Glomerular visceral epithelial cell (primary cell): ENCODE data around the gene ANKRD60.

Experiments
- DNase-seq: peaks from one replicate; pipeline ENCODE4 v3.0.0-alpha.2; 2016; ENCODE audit errors: extremely low spot score

The ANKRD60 gene

GRCh38 chr20:58244517-58245030, 16.1 kb upstream of the ANKRD60 start:
- no peak for DNase-seq

DNA sequence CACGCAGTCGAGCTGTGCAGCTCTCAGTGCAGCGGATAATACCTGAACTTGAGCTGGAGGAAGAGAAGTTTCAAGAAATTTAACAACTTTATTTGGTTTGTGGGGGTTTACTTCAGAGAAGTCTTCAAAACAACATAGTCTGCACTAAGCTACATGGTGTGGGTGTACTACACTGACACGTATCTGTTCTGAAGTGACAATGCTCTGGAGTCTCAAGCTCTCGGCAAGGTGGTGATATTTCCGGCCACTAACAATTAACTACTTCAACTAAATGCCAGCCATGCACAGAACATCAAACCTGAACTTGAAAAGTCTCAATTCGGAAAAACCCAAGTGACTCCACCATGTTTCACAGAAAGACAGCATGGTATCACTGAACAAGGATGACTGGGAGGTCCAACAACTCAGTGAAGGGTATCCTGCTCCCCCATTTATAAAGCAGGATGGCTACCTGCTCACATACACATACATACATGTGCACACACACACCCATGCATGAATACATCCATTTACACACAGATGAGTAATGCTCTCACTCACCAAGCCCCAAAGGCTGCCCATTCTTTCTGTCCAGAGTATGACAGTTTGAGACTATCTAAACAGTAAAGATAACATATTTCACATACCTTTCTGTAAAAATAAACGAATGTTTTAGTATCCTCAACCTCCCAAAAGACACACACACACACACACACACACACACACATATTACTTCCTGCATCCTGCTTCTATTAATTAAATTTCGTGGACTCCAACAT, 15.4 kb upstream of the ANKRD60 start:
- DNase-seq, result no peak

GRCh38 chr20:58242824-58243223, 14.4 kb upstream of the ANKRD60 start:
- DNase-seq, result no peak

DNA sequence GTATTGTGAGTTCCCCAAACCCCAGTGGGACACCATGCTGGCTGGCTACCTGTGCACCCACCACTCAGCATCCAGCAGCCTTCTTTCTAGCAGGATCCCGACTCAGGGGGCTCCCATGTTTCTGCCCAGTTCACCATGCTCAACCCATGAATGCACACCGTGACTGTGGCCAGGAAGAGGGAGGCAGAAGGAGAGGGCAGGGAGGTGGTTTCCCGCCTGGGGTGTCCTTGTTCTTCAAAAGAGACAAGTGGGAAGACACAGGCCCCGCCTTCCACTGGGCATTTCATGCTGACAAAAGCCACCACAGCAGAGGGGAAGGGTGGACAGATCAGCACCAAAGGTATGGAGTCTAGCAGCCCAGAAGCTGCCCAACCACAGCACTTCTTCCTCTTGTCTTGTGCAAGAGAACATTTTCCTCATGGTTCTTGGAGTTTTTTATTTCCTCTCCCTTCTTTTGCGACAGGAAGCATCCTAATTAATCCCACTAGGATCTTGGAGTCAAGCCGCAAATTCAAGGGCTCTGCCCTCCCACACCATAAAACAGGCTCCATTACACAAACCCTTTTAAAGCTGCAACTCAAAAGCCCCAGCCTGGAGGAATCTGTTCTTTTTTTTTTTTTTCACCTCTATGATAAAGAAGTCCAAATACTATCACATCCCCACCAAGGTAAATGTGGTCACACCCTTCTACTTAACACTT, 13.5 kb upstream of the ANKRD60 start:
- DNase-seq, result no peak

DNA sequence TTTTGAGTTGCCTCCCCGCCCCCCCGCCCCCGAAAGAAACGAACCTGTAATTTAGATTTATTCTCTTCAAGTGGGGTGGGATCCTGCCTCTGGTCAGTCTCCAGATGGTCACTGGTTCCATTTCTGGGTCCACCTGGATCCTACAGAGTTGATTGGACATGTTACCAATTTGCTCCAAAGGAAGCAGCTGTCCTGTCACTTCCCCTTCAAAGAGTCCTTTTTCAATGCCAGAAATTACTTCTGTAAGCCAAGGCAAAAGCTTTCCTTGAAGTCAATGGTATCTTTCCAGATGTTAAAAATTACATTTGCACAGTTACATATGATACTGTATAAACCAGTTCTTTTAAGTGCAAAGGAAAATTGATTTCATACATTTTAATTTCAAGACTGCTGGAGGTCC, 12.0 kb upstream of the ANKRD60 start:
- no peak for DNase-seq

DNA sequence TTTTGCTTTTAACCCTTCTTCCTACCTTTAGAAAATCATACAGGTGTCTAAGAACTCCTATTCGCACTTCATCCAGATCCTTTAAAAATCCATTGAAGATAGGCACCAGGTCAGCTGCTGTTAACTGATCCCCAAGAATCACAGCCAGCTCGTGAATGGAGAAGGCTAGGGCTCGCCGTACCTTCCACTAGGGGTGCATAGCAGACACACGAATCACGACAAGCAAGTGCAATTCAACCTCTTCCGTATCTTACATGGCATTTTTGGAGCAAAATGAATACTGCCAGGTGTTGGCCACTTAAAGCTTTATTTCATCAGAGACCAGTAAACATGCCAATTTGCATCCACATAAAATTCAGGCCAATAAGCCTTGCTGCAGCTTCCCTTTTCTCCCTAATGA, 10.8 kb upstream of the ANKRD60 start:
- DNase-seq, result no peak

GRCh38 chr20:58238490-58238889, 10.0 kb upstream of the ANKRD60 start:
- no peak for DNase-seq

GRCh38 chr20:58237318-58238132, 9.1 kb upstream of the ANKRD60 start:
- DNase-seq, result no peak

- DNase-seq, result peak; percentile 76
These were observed 8.3 kb upstream of the ANKRD60 start for GRCh38 chr20:58236612-58237317.

DNA sequence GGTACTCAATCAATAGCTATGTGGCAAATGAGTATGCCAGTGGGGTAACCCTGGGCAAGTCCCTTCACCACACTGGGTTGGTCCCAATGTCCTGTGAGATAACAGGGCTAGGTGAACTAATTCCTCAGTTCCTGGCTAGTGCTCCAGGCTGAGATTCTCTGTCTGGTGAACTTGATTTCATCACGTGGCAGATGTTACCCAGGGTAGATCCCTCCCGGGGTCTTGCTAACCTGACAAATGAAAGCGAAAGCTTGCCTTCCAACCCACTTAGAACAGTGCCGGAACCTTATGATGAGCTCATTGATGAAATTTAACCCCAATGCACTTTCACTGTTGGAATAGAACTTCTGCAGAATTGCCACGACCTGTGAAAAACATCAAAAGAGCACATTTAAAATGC, 6.6 kb upstream of the ANKRD60 start:
- no peak for DNase-seq

GRCh38 chr20:58233881-58234528, 5.6 kb upstream of the ANKRD60 start:
- DNase-seq, result peak; percentile 37

DNA sequence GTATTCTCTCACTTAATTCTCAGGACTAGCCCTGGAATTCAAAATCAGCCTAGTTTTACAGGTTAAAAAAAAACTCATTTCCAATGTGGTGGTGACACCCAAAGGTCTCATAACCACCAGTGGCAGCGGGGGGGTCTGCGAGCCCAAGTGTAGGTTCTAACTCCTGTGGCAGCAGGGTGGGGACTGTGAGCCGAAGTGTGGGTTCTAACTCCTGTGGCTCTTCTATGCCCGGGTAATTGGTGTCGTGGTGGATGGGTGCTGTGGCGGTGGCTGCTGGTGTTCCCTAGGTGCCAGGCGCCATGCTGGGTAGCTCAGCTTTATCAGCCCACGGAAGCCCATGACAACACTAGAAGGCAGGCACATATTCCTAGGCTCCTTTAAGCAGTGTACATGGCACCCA, 4.9 kb upstream of the ANKRD60 start:
- no peak for DNase-seq

DNA sequence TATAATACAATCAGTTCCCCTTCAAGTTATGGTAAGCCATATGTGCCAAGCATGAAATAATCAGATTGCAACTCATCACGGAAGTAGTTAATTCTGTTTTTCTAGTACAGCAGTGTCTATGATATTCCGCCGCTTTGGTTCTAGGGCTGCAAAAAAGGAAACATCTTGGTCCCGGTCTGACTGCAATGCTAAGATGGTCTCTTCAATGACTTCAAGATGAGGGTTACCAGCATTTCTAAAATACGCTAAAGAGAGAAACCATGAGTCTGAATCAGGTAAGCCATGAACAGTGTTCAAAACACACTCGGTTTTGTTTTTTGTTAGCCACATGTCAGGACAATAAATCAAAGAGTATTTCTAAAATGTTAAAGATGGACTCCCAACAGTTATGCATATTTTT, 3.2 kb upstream of the ANKRD60 start:
- DNase-seq, result no peak

GRCh38 chr20:58229198-58229798, 845 bp upstream of the ANKRD60 start:
- DNase-seq, result no peak

- DNase-seq, result no peak
These were observed 360 bp downstream of the ANKRD60 start for GRCh38 chr20:58228103-58228483.

DNA sequence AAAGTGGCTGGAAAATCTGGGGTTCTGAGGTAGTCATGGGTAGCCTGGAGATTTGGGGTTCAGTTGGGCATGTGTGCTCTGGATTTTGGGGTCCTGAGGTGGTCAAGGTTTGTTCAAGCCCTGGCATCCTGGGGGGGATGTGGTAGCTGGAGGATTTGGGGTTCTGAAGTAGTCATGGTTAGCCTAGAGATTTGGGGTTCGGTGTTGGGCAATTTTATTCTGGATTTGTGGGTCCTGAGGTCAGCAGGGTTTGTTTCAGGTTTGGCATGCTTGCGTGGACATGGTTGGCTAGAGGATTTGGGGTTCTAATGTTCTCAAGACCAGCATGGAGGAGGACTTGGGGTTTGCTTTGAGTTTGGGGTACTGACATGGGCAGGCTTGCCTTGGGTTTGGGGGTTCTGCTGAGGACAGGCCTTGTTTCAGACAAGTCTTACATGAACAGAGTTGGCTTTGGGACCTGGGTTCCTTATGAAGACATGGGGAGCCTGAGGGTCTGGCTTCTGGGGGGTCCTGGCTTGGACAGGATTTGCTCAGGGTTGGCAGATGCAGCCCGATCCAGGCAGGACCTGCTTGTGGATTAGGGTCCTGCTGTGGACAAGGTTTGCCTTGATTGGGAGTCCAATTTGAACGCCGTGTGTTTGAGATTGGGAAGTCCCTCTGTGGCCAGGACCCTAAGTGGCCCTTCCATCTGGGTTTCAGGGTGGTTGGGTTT, 906 bp downstream of the ANKRD60 start:
- no peak for DNase-seq

DNA sequence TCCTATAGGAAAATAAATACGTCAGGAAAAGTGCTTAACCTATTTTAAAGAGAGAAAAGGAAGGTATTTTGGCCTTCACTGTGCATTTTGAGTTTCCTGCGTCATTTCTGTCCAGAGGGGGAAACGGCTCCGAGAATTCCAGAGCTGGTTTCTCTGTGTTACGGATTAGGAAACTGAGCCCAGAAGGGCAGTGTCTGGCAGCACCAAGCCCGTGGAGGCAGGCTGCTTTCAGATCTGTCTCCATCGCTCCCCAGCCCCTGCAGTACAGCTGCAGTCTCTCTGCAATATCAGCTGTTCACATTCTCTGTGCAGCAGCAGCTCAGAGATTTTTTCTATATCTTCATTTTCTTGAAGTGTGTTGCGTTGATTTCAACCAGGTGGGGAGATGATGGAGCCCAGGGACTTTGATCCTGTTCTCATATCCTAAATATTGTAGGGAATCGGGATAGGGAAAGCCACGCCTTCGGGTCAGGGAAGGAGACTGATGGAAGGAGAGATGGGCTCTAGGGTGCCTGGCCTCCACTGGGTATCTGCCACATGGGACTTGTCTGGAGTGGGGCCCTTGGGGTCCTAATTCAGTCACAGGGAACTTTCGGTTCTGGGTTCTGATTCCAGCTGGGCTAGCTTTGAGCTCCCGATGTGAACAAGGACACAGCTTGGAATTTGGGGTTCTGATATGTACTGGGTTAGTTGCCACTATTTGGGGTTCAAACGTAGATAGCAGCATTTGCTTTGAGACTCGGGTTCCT, 2.8 kb downstream of the ANKRD60 start:
- DNase-seq, result no peak

DNA sequence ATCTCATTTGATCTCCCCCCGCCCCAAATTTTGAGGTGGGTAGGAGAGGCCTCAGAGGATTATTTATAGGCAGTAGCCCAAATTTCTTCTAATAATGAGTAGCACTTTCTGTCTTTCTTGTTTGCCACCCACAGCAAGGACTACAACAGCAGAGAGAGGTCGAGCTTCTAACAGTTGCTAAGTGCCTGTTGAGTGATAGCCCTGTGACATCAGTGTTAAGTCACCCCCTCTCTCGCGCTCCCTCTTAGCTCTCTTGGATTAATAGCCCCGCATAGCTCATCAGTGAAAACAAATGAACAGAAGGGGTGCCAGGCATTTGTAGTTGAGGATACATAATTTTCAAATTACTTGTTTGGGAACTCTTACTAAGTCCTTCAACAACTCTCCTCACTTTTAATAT, 3.5 kb downstream of the ANKRD60 start:
- DNase-seq, result no peak

- DNase-seq, result no peak
These were observed 4.4 kb downstream of the ANKRD60 start for GRCh38 chr20:58224097-58224496.
